GM18520 (cell line): ENCODE data around the gene ZFP1.
"Not testable (repeated sequence)": the region's sequence is repeated elsewhere in the genome, so short reads cannot be mapped to it uniquely, and the experiment has no call there.

ENCODE experiments used
- ATAC-seq: cut with Tn5 transposase; IDR thresholded peaks from one replicate; pipeline ENCODE4 v1.9.1; 2021; ENCODE audit not compliant: unreplicated experiment

ZFP1 gene

DNA sequence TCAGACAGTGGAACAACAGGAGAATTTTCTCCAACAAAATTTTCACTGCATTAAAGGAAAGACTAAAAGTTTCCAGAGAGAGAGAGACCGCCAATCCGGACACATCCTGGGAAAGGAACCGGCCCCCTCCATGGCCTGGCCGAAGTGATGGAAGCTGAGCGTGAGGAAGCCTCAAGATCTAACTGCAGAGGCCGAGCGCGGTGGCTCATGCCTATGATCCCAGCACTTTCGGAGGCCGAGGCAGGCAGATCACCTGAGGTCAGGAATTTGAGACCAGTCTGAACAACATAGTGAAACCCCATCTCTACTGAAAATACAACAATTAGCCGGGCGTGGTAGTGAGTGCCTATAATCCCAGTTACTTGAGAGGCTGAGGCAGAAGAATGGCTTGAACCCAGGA is 54.8 kb downstream of the ZFP1 start:
- no peak for ATAC-seq

DNA sequence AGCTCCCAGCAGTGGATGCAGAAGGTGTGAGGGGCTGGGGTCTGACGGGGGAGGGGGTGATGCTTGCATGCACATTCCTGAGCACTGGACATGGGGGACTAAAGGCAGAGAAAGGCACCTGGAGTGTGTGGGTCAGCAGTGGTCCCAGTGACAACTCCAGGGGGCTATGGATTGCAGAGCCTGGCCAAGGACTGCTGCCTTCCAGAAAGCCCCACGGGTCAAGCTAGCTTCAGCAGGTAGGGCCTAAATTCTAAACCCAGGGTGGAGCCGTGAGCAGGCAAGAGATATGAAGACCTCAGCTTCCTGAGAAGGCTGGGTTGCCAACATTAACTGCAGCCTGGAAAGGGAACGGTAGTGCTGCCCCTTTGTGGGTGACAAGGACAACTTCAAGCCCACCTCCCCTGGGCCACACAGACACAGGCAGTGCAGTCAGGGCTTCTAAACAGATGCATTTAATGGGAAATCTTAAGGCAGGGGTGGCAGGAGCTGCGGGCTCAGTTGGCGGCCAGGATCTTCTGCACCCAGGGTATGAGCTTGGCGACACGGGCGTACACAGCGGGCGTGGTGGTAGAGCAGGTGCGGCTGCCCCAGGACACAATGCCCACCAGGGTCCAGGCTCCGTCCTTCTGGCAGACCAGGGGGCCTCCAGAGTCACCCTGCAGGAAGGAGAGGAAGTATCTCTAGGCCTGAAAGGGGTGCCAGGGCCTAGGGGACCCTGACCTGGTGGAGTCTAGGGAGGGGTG is 55.5 kb downstream of the ZFP1 start:
- ATAC-seq, result no peak

DNA sequence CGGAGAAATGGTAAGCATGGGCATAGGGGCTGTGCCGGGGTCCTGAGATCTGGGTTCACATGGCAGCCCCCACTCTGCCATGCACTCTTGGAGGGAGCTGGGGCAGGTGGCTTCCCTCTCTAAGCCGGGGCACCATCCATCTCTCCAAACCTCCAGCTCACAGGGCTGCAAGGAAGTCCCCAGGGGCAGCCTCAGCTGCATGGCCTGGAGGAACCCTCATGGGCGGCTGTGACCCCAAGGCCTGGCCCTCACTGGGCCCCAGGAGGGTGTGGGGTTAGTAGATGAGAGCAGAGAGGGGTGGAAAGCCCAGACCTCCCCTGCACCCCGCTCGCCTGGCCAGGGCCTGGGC is 56.1 kb downstream of the ZFP1 start:
- no peak for ATAC-seq

DNA sequence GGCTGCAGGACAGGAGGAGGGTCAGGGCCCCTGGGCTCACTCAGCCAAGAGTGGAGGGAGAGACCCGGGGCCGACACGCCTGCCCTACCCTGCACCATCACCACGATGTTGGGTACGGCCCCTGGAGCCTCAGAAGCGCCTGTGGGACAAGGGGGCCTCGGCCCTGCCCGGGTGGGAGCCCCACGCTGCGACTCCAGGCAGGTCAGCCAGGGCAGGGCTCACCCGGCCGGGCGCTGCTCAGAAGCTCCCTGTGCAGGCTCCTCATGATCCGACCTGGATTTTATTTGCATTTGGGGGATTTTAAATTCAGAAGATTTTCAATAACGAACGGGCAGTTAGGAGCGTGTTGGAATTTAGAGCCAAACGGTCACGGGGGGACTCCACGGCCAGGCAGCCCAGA is 56.6 kb downstream of the ZFP1 start:
- not testable (repeated sequence) for ATAC-seq

- not testable (repeated sequence) for ATAC-seq
Measured at GRCh38 chr16:75205438-75205837, 57.1 kb downstream of the ZFP1 start.

GRCh38 chr16:75205961-75206748 is 57.8 kb downstream of the ZFP1 start:
- not testable (repeated sequence) for ATAC-seq

GRCh38 chr16:75206749-75207451 is 58.6 kb downstream of the ZFP1 start, which contains the start of gene CTRB2:
Gene CTRB2 (minus strand): TSS chr16:75207161. CDS start chr16:75207141, 20 bp downstream.
- no peak for ATAC-seq

DNA sequence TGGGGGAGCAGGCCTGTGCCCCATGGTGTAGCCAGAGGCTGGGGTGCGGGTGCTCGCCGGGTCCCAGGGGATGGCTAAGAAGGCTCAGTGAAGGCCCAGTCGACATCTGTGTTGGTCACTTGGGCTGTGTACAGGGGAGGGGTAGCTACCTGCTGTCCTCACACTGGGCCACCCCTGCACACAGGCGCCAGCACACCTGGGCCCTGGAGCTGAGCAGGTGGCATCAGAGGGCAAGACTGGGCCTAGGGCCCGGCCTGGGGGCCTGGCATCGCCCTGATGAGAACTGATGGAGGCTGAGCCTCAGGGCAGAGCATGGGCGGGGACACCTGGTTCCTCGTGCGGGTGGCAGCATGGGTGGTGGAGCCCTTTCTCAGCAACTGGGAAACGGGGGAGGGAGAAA is 59.5 kb downstream of the ZFP1 start:
- ATAC-seq, result no peak

DNA sequence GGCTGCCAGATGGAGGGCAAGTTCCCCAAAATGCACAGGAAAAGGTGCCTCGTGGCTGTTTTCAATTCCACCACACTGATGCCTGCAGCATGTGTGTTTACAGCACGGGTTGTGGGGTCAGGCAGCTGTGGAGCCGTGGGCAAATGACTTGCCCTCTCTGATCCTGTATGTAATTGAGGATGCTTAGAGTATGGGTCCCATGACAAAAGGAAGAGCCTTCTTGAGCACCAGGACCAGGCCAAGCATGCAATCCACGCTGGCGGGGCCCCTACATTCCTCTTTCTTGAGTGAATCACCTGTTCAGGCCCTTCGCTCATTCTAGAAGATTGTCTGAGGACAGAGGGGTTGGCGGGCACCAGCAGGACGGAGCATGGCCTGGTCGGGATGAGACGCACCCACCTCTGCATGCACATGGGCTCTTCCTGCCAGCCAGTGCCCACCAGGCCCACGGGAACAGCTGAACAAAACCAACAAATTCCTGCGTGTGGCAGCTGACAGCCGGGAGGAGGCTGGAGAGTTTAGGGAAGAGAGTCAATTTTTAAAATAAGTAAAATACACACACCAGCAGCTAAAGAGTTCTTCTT is 60.0 kb downstream of the ZFP1 start:
- ATAC-seq, result no peak

DNA sequence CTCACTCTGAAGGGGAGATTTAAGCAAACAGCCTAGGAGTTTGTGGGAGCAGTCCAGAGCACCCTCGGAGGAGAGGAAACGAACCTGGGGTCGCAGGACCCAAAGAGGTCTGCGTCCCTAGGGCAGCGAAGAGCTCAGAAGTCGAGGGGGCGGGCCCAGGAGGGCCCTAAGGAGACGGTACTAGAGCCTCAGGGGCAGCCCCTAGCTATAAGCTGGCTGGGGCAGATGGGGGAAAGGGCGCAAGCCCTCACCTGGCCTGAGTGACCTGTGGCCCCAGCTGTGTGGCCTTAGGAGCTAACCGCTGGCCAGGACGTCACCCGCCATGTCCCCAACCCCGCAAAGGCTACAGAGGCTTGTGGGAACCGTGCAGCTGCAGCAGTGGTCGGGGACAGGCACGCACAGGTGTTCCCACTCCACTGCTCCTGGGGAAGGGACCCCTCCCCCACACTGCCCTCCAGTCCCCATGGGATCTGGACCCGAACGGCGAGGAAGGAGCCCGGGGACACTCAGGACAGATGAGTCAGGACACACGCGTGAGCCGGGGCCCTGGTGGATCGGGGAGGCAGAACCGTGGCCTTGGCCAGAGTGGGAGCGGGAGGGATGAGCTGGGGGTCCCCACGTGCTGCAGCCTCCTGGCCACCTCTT is 60.7 kb downstream of the ZFP1 start:
- no peak for ATAC-seq

- ATAC-seq, result not testable (repeated sequence)
Measured at GRCh38 chr16:75209514-75209913, 61.2 kb downstream of the ZFP1 start.

GRCh38 chr16:75209944-75210343 is 61.6 kb downstream of the ZFP1 start:
- ATAC-seq, result no peak

GRCh38 chr16:75211286-75211685 is 63.0 kb downstream of the ZFP1 start:
- ATAC-seq, result not testable (repeated sequence)

DNA sequence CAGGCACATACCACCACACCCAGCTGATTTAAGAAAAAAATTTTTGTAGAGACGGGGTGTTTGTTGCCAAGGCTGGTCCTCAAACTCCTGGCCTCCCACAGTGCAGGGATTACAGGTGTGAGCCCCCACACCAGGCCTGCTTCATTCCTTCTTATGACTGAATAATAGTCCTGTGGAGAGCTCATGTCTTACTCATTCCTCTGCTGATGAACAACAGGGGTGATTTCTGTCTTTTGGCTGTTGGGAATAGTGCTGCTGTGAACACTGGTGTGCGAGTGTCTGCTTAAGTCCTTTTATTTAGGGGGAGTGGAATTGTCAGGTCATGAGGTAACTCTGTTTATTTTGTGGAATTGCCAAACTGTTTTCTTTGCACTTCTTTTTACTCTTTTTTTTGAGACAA is 67.8 kb downstream of the ZFP1 start:
- no peak for ATAC-seq

DNA sequence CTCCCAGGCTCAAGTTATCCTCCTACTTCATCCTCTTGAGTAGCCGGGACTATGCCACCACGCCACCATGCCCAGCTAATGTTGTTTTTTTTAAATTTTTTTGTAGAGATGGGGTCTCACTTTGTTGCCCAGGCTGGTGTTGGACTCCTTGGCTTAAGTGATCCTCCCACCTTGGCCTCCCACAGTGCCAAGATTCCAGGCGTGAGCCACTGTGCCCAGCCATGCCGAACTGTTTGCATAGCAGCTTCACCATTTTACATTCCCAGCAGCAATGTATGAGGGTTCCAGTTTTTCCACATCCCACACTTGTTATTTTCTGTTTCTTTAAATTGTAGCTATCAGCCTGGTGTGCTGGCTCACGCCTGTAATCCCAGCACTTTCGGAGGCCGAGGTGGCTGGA is 68.3 kb downstream of the ZFP1 start:
- no peak for ATAC-seq

GRCh38 chr16:75217389-75217851 is 69.1 kb downstream of the ZFP1 start:
- ATAC-seq, result no peak

DNA sequence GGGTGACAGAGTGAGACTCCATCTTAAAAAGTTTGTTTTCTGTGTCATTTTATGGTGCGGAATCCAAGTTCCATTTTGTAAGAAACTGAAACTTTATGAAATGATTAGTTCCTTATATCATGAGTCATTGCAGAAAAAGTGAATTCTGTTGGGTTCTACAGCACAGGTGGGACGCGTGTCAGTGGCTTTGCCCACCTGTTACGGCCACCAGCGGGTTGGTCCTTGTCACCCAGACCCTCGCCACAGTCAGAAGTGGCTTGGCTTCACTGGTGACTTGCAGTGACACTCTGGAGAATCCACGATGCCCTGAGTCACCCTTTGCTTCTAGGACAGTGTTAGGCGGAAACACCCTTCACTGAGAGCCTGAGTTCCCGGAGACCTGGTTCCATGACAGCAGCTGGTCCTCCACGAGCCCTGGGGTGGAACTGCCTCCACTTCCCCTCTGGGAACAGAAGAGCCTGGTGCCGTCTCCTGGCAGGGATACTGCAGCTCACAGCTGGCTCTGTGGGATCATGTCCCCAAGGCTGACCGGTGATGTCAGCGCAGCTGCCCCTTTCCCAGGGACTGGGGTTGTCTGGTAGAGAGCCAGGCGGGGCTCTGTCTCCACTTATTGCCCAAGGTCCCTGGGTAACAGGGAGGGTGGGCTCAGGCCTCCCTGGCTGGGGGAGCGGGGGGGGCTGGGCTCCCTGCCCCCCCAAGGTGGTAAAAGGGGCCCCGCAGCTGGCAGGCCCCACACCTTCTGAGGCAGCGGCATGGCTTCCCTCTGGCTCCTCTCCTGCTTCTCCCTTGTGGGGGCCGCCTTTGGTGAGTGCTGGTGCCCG is 70.1 kb downstream of the ZFP1 start, which contains the start of gene CTRB1:
TSS of gene CTRB1 (plus strand) at position 733 of the 821 bp plus-strand sequence. CDS start at position 753, 20 bp downstream.
- ATAC-seq, result peak; percentile 62

GRCh38 chr16:75219088-75219487 is 70.8 kb downstream of the ZFP1 start:
- no peak for ATAC-seq

- ATAC-seq, result no peak
Measured at GRCh38 chr16:75219838-75220237, 71.5 kb downstream of the ZFP1 start.
